Astrocyte of the cerebellum (primary cell): ENCODE data around the gene TIE1.

ENCODE experiments used
- DNase-seq: peaks from one replicate; pipeline ENCODE4 v3.0.0-alpha.2; 2011; ENCODE audit warnings: low read depth
- H3K4me3 ChIP-seq: 2 replicates; pipeline ENCODE4 v1.5.1; 2011; ENCODE audit warnings: mild to moderate bottlenecking, low read depth, low read length, moderate library complexity
- in situ Hi-C: cut with HindIII; loops from 2 replicates; pipeline ENCODE4 v1.10.0; 2017; ENCODE audit warnings: low sequenced_read_pairs
- TF ChIP-seq, protein P1 (sequence below): IDR thresholded peaks from 2 replicates; pipeline ENCODE4 v1.5.1; 2012; ENCODE audit warnings: low read length, low read depth, moderate library complexity, mild to moderate bottlenecking; ENCODE audit errors: missing control alignments

The TIE1 gene

DNA sequence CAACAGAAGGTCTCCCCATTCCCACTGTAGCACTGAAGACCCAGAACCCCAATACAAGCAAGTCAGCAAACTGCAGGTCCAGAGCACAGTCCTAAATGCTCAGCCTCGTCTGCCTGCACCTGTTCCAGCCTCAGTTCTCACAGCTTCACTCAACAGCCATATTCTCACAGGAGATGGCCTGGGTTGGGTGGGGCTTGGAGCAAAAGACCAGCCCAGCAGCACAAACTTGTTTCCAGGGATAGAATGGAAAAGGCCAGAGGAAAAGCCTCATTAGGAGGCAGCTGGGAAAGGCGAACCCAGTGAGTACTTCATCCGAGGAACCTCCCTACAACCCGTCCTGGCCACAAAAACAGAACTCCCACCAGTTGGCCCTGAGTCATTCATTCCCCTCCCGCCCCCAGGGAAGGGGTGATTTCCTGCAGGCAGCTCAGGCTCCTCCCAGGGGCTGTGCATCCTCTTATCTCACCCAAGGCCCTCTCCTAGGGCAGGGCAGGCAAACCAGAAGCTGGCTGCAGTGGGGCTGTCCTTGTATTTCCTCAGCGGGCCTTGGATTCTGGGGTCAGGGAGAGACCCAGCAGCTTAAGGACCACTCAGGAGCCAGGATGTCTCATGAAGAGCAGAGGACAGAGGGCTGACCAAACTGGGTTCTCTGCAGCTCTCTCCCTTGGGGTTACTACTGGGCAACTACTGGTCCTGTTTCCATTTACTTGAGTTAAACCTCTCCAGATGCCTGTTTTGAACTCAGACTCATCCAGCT, 29.4 kb downstream of the TIE1 start:
- in situ Hi-C loops: no loop called here
- no peak overlapping the region for H3K4me3 ChIP-seq
- TF ChIP-seq, protein P1, sequence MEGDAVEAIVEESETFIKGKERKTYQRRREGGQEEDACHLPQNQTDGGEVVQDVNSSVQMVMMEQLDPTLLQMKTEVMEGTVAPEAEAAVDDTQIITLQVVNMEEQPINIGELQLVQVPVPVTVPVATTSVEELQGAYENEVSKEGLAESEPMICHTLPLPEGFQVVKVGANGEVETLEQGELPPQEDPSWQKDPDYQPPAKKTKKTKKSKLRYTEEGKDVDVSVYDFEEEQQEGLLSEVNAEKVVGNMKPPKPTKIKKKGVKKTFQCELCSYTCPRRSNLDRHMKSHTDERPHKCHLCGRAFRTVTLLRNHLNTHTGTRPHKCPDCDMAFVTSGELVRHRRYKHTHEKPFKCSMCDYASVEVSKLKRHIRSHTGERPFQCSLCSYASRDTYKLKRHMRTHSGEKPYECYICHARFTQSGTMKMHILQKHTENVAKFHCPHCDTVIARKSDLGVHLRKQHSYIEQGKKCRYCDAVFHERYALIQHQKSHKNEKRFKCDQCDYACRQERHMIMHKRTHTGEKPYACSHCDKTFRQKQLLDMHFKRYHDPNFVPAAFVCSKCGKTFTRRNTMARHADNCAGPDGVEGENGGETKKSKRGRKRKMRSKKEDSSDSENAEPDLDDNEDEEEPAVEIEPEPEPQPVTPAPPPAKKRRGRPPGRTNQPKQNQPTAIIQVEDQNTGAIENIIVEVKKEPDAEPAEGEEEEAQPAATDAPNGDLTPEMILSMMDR: no peak
- DNase-seq: no peak

- no peak for DNase-seq
- in situ Hi-C loops: no loop called here
- TF ChIP-seq, protein P1: no peak
- no peak overlapping the region for H3K4me3 ChIP-seq
Measured at GRCh38 chr1:43331688-43332087, 30.9 kb downstream of the TIE1 start.

GRCh38 chr1:43334453-43335205, 33.8 kb downstream of the TIE1 start:
- no peak for DNase-seq
- TF ChIP-seq, protein P1: no peak
- in situ Hi-C loops: no loop called here
- H3K4me3 ChIP-seq: no peak overlapping the region

DNA sequence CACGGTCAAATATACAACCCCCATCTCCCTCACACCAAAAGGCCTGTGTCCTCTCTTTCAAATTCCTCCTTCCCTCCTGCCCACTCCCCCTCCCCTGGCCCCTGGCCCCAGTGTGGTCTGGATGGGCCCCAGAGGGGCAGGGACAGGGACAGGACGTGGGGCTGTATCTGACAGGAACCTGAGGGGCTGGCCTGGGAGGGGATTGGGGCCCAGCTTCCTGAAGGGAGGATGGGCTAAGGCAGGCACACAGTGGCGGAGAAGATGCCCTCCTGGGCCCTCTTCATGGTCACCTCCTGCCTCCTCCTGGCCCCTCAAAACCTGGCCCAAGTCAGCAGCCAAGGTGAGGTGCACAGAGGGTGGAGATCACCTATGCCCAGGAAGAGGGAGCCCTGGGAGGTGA, 36.8 kb downstream of the TIE1 start, which contains the start of gene MPL:
Gene MPL (plus strand): TSS at position 231 of the 400 bp plus-strand sequence. CDS start 31 bp downstream, at position 262.
- TF ChIP-seq, protein P1: no peak
- no peak for DNase-seq
- no peak within 1 kb of the TSS for H3K4me3 ChIP-seq
- in situ Hi-C loops: no loop called here

- TF ChIP-seq, protein P1: no peak
- in situ Hi-C loops: no loop called here
Measured at GRCh38 chr1:43338001-43338400, 37.2 kb downstream of the TIE1 start.

DNA sequence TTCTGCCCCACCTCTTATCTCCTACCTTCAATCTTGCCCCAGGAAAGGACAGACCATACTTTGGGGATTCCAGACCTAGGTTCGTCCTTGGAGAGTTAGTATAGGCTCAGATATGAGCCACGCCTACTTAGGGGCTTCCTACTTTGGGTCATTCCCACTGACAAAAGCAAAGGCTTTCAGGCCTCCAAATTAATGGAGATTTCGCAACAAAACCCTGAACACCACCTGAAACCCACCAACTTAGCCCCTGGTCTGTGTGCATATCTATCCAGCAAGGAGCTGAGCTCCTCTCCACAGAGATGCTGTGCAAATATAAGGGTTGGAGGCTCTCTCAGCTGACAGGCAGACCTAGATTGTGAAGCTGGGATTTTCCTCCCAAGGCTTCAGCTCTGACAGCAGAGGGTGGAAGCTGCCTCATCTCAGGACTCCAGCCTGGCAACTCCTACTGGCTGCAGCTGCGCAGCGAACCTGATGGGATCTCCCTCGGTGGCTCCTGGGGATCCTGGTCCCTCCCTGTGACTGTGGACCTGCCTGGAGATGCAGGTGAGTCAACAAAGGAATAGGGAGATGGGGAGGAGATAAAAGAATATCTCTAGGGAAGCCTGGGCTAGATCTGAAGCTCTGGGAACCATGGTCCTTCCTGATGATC, 38.9 kb downstream of the TIE1 start:
- in situ Hi-C loops: no loop called here
- no peak for DNase-seq
- H3K4me3 ChIP-seq: no peak overlapping the region
- TF ChIP-seq, protein P1: no peak

More at GRCh38 chr1:43338001-43338400, 37.2 kb downstream of the TIE1 start:
- DNase-seq: no peak
- no peak overlapping the region for H3K4me3 ChIP-seq
